Fibroblast of the conjunctiva (primary cell): ENCODE measurements around the gene SV2C.
A peak's percentile ranks its signal among the peaks of the same experiment; 100 is the strongest.

ENCODE experiments used
- DNase-seq: peaks from one replicate; pipeline ENCODE4 v3.0.0-alpha.2; 2010; ENCODE audit warnings: low read depth

The SV2C gene

GRCh38 chr5:76379316-76379715 is 296.1 kb downstream of the SV2C start:
- DNase-seq = no peak

GRCh38 chr5:76379855-76380254 is 296.7 kb downstream of the SV2C start:
- DNase-seq = no peak

- no peak for DNase-seq
These were observed 297.3 kb downstream of the SV2C start for GRCh38 chr5:76380346-76381066.

- no peak for DNase-seq
These were observed 300.1 kb downstream of the SV2C start for GRCh38 chr5:76383126-76383832.

GRCh38 chr5:76384189-76384588 is 301.0 kb downstream of the SV2C start:
- no peak for DNase-seq

- DNase-seq = no peak
These were observed 301.5 kb downstream of the SV2C start for GRCh38 chr5:76384705-76385104.

GRCh38 chr5:76385540-76385939 is 302.4 kb downstream of the SV2C start:
- DNase-seq = no peak

GRCh38 chr5:76386360-76386759 is 303.2 kb downstream of the SV2C start:
- no peak for DNase-seq

GRCh38 chr5:76388236-76388635 is 305.1 kb downstream of the SV2C start:
- no peak for DNase-seq

- no peak for DNase-seq
These were observed 305.8 kb downstream of the SV2C start for GRCh38 chr5:76388791-76389512.

GRCh38 chr5:76389513-76390154 is 306.5 kb downstream of the SV2C start:
- DNase-seq = no peak

- no peak for DNase-seq
These were observed 307.8 kb downstream of the SV2C start for GRCh38 chr5:76391014-76391413.

- DNase-seq = no peak
These were observed 310.0 kb downstream of the SV2C start for GRCh38 chr5:76393035-76393680.

- DNase-seq = no peak
These were observed 314.0 kb downstream of the SV2C start for GRCh38 chr5:76397200-76397599.

- no peak for DNase-seq
These were observed 316.1 kb downstream of the SV2C start for GRCh38 chr5:76399268-76399667.

GRCh38 chr5:76400466-76400865 is 317.3 kb downstream of the SV2C start:
- no peak for DNase-seq

GRCh38 chr5:76401801-76402250 is 318.6 kb downstream of the SV2C start:
- DNase-seq = no peak

GRCh38 chr5:76402251-76402885 is 319.2 kb downstream of the SV2C start:
- DNase-seq = no peak

GRCh38 chr5:76402886-76403765 is 319.9 kb downstream of the SV2C start, which contains the start of gene IQGAP2:
IQGAP2 (plus strand) TSS chr5:76403285; CDS start chr5:76403546, 261 bp downstream.
- DNase-seq = peak; percentile 2
